Esophagus muscularis mucosa (tissue), 3 donors: ENCODE results near the gene FAM227B.

ENCODE experiments used
- CTCF ChIP-seq, 3 experiments: fragments of 200-600 bp in 2 of 3; fragments of 450-650 bp in 1 of 3; sonication (generic) in 2 of 3; IDR thresholded peaks; one replicate each; pipeline ENCODE4 v1.5.1; 2017 to 2019; ENCODE audit warnings: antibody characterized with exemption in 3 of 3, mild to moderate bottlenecking in 2 of 3, moderate library complexity in 1 of 3
- EP300 ChIP-seq: sonication (generic); formaldehyde crosslinking; IDR thresholded peaks from one replicate; pipeline ENCODE4 v1.6.1; 2017; ENCODE audit warnings: antibody characterized with exemption

DNA sequence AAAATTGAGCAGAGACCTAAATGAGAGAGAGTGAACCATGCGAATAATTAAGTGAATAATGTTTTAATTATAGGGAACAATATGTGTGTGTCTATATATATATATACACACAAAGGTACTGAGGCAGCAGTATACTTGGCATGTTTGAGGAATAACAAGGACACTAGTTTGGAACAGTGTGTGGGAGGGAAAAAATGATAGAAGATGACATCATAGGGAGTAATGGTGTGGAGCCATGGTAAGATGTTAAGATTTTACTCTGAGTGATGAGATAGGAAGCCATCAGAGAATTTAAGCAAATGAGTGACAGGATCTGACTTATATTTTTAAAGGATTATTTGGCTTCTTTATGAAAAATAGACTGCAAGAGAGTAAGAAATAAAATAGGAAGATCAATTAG is 29.4 kb upstream of the FAM227B start:
- TF ChIP-seq CTCF (IDR thresholded peaks at IDR 0.05) (no peak), EP300 (no peak)
